H9 (cell line): ENCODE results near the gene PTPRQ. TPM values are rescaled to one million over a fixed set of nuclear protein-coding genes. Genes with fewer than 3 reads are reported as not detected.

Source experiments
- DNase-seq: peaks from one replicate; pipeline ENCODE4 v3.0.0-alpha.2; 2017
- H2AFZ ChIP-seq: one replicate; pipeline ENCODE4 v1.6.1; 2013; ENCODE audit warnings: mild to moderate bottlenecking, low read length, control low read depth, moderate library complexity
- H2AK5ac ChIP-seq: 2 replicates; pipeline ENCODE4 v1.6.1; 2013; ENCODE audit warnings: low read length, control low read depth, mixed read lengths; ENCODE audit not compliant: insufficient read length
- H2BK120ac ChIP-seq: one replicate; pipeline ENCODE4 v1.6.1; 2013; ENCODE audit warnings: low read depth, mild to moderate bottlenecking, low read length, control low read depth, inconsistent platforms; ENCODE audit not compliant: poor library complexity, severe bottlenecking
- H2BK12ac ChIP-seq: 2 replicates; pipeline ENCODE4 v1.6.1; 2013; ENCODE audit warnings: low read length, control low read depth, mixed read lengths, low read depth; ENCODE audit not compliant: insufficient read length
- H2BK15ac ChIP-seq: 2 replicates; pipeline ENCODE4 v1.6.1; 2013; ENCODE audit warnings: low read depth, low read length, control low read depth
- H2BK20ac ChIP-seq: one replicate; pipeline ENCODE4 v1.6.1; 2013; ENCODE audit warnings: low read depth, mild to moderate bottlenecking, low read length, control low read depth, inconsistent platforms; ENCODE audit not compliant: poor library complexity, severe bottlenecking
- H2BK5ac ChIP-seq: 2 replicates; pipeline ENCODE4 v1.6.1; 2013; ENCODE audit warnings: low read length, control low read depth, mixed read lengths; ENCODE audit not compliant: insufficient read length
- H3K14ac ChIP-seq: 2 replicates; pipeline ENCODE4 v1.6.1; 2013; ENCODE audit warnings: low read length, control low read depth; ENCODE audit not compliant: insufficient read depth
- H3K18ac ChIP-seq: 2 replicates; pipeline ENCODE4 v1.6.1; 2013; ENCODE audit warnings: low read depth, mild to moderate bottlenecking, mixed read lengths, low read length, control low read depth; ENCODE audit not compliant: insufficient read length
- H3K23ac ChIP-seq: 2 replicates; pipeline ENCODE4 v1.6.1; 2013; ENCODE audit warnings: low read length, control low read depth, mixed read lengths, low read depth; ENCODE audit not compliant: insufficient read length
- H3K23me2 ChIP-seq: 2 replicates; pipeline ENCODE4 v1.6.1; 2013; ENCODE audit warnings: low read depth, mild to moderate bottlenecking, mixed read lengths, low read length, control low read depth; ENCODE audit not compliant: insufficient read length, poor library complexity, severe bottlenecking
- H3K27ac ChIP-seq: 2 replicates; pipeline ENCODE4 v1.5.1; 2013; ENCODE audit warnings: low read length, control low read depth, mixed read lengths, low read depth; ENCODE audit not compliant: insufficient read length
- H3K27me3 ChIP-seq: 2 replicates; pipeline ENCODE4 v1.6.1; 2013; ENCODE audit warnings: low read length, control low read depth, inconsistent platforms; ENCODE audit not compliant: insufficient read depth
- H3K4ac ChIP-seq: 2 replicates; pipeline ENCODE4 v1.6.1; 2013; ENCODE audit warnings: low read depth, mild to moderate bottlenecking, control low read depth, inconsistent platforms, low read length, moderate library complexity
- H3K4me1 ChIP-seq: 2 replicates; pipeline ENCODE4 v1.6.1; 2013; ENCODE audit warnings: low read length, control low read depth, inconsistent platforms; ENCODE audit not compliant: insufficient read depth
- H3K4me2 ChIP-seq: 2 replicates; pipeline ENCODE4 v1.6.1; 2013; ENCODE audit warnings: low read length, control low read depth, mixed read lengths; ENCODE audit not compliant: insufficient read length, insufficient read depth
- H3K56ac ChIP-seq: 2 replicates; pipeline ENCODE4 v1.6.1; 2013; ENCODE audit warnings: low read depth, mild to moderate bottlenecking, mixed read lengths, low read length, control low read depth; ENCODE audit not compliant: insufficient read length
- H3K79me1 ChIP-seq: 2 replicates; pipeline ENCODE4 v1.6.1; 2013; ENCODE audit warnings: low read depth, mild to moderate bottlenecking, moderate library complexity, low read length, control low read depth, inconsistent platforms; ENCODE audit not compliant: insufficient read depth, poor library complexity, severe bottlenecking
- H3K79me2 ChIP-seq: 2 replicates; pipeline ENCODE4 v1.6.1; 2013; ENCODE audit warnings: low read length, control low read depth, inconsistent platforms; ENCODE audit not compliant: insufficient read depth
- H3K9ac ChIP-seq: 2 replicates; pipeline ENCODE4 v1.6.1; 2013; ENCODE audit warnings: low read length, control low read depth, mixed read lengths; ENCODE audit not compliant: insufficient read length; ENCODE audit errors: extremely low read depth
- H3K9me3 ChIP-seq: one replicate; pipeline ENCODE4 v1.6.1; 2013; ENCODE audit warnings: low read depth, low read length, inconsistent platforms; ENCODE audit not compliant: control insufficient read depth
- H3T11ph ChIP-seq: one replicate; pipeline ENCODE4 v1.6.1; 2013; ENCODE audit warnings: mild to moderate bottlenecking, low read length, control low read depth, inconsistent platforms
- H4K20me1 ChIP-seq: one replicate; pipeline ENCODE4 v1.6.1; 2013; ENCODE audit not compliant: control insufficient read depth, insufficient read length, insufficient read depth
- H4K5ac ChIP-seq: 2 replicates; pipeline ENCODE4 v1.6.1; 2013; ENCODE audit warnings: low read depth, mild to moderate bottlenecking, mixed read lengths, low read length, control low read depth; ENCODE audit not compliant: insufficient read length
- H4K8ac ChIP-seq: replicated peaks from 2 replicates; pipeline ENCODE4 v1.6.1; 2013; ENCODE audit warnings: low read length, control low read depth, mixed read lengths, low read depth; ENCODE audit not compliant: insufficient read length
- H4K91ac ChIP-seq: 2 replicates; pipeline ENCODE4 v1.6.1; 2013; ENCODE audit warnings: low read depth, mild to moderate bottlenecking, moderate library complexity, mixed read lengths, low read length, control low read depth; ENCODE audit not compliant: insufficient read length
- H3K27ac Mint-ChIP-seq, 3 experiments: 2 replicates in 2 of 3; 3 replicates in 1 of 3; pipeline ENCODE4 v1.8.0; 2020 to 2021; ENCODE audit warnings: mixed read lengths in 3 of 3, mild to moderate bottlenecking in 1 of 3, moderate library complexity in 1 of 3
- H3K27me3 Mint-ChIP-seq: 2 replicates; pipeline ENCODE4 v1.8.0; 2021; ENCODE audit warnings: low read depth, mild to moderate bottlenecking, moderate library complexity, mixed read lengths
- H3K36me3 Mint-ChIP-seq, 3 experiments: 2 replicates in 2 of 3; 3 replicates in 1 of 3; pipeline ENCODE4 v1.8.0; 2020 to 2021; ENCODE audit warnings: low read depth in 3 of 3, mixed read lengths in 3 of 3; ENCODE audit not compliant: insufficient read depth in 1 of 3
- H3K4me1 Mint-ChIP-seq, 2 experiments: 2 replicates each; pipeline ENCODE4 v1.8.0; 2020; ENCODE audit warnings: mixed read lengths in 2 of 2
- H3K4me3 Mint-ChIP-seq, 2 experiments: 2 replicates in 1 of 2; 3 replicates in 1 of 2; pipeline ENCODE4 v1.8.0; 2020 to 2021; ENCODE audit warnings: mild to moderate bottlenecking in 2 of 2, mixed read lengths in 2 of 2, moderate library complexity in 1 of 2
- H3K9me3 Mint-ChIP-seq, 2 experiments: 2 replicates in 1 of 2; 3 replicates in 1 of 2; pipeline ENCODE4 v1.8.0; 2020; ENCODE audit warnings: mild to moderate bottlenecking in 2 of 2, mixed read lengths in 2 of 2, moderate library complexity in 1 of 2
- WGBS: extraction: QIAGEN DNeasy Blood & Tissue Kit; methylation state at CpG from one replicate; pipeline ENCODE4 v1.1.7; 2013; ENCODE audit warnings: missing lambda C conversion rate, low lambda C conversion rate, mixed read lengths; ENCODE audit not compliant: insufficient read length; ENCODE audit errors: extremely low coverage; 5-methylcytosine and 5-hydroxymethylcytosine counted together
- total RNA-seq: library from RNA; stranded (reverse); gene quantifications from 2 replicates; pipeline ENCODE4 v1.2.1, GENCODE V29; 2021
- TF ChIP-seq, protein P1 (sequence below): fragments of 200-600 bp; sonication (generic); conservative IDR thresholded peaks from 3 replicates; pipeline ENCODE4 v1.8.0; 2021; ENCODE audit warnings: antibody characterized with exemption, mild to moderate bottlenecking

The PTPRQ gene
- total RNA-seq, 1 experiment from 2014 or later = not detected

DNA sequence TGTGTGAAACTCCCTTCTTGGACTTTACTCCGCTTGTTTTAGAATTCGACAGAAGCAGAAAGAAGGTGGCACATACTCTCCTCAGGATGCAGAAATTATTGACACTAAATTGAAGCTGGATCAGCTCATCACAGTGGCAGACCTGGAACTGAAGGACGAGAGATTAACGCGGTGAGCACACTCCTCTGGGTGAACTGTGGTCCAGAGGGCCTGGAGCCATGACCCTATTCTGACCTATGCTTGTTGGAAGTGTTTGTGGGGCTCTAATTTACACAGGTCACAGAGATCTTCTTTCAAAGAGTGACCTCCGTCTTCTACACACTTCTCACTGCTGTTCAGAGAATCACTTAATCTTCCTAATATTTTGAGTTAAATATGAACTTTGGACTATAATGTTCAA lies 190.9 kb downstream of the PTPRQ start:
- H3K36me3 Mint-ChIP-seq = no peaks in the 10 kb centered on the region; a peak in 1 of 7 replicates

More for the DNA sequence above, 190.9 kb downstream of the PTPRQ start:
- Histone ChIP-seq H3K23me2 (no peaks in the 10 kb centered on the region), H4K5ac (no peak overlapping the region), H2BK120ac (no peak overlapping the region), H2AFZ (no peak overlapping the region), H3K79me1 (no peaks in the 10 kb centered on the region), H3K18ac (no peak overlapping the region), H4K91ac (no peak overlapping the region), H3K4ac (no peak overlapping the region), H3T11ph (no peak overlapping the region), H3K4me2 (no peak overlapping the region), H2AK5ac (no peak overlapping the region), H3K9ac (no peak overlapping the region), H3K23ac (no peak overlapping the region), H3K14ac (no peak overlapping the region), H3K56ac (no peak overlapping the region), H2BK12ac (no peak overlapping the region), H3K9me3 (no peaks in the 10 kb centered on the region), H2BK15ac (no peak overlapping the region), H3K4me1 (peaks cover 2% of the 10 kb centered on the region; the same call in 1 of the 2 replicates), H3K79me2 (no peaks in the 10 kb centered on the region), H3K27me3 (no peaks in the 10 kb centered on the region), H2BK20ac (no peak overlapping the region), H4K8ac (no peak overlapping the region), H3K27ac (no peak overlapping the region), H2BK5ac (no peak overlapping the region), H4K20me1 (no peaks in the 10 kb centered on the region)
- H3K4me1 Mint-ChIP-seq = peaks cover 9 to 13% of the 10 kb centered on the region in 2 experiments
- DNase-seq = no peak
- no CpG with 5 or more reads among the region's 6 CpGs for WGBS
- no peaks in the 10 kb centered on the region for H3K27me3 Mint-ChIP-seq
- no peak overlapping the region for H3K27ac Mint-ChIP-seq
- TF ChIP-seq, protein P1, sequence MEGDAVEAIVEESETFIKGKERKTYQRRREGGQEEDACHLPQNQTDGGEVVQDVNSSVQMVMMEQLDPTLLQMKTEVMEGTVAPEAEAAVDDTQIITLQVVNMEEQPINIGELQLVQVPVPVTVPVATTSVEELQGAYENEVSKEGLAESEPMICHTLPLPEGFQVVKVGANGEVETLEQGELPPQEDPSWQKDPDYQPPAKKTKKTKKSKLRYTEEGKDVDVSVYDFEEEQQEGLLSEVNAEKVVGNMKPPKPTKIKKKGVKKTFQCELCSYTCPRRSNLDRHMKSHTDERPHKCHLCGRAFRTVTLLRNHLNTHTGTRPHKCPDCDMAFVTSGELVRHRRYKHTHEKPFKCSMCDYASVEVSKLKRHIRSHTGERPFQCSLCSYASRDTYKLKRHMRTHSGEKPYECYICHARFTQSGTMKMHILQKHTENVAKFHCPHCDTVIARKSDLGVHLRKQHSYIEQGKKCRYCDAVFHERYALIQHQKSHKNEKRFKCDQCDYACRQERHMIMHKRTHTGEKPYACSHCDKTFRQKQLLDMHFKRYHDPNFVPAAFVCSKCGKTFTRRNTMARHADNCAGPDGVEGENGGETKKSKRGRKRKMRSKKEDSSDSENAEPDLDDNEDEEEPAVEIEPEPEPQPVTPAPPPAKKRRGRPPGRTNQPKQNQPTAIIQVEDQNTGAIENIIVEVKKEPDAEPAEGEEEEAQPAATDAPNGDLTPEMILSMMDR = no peak
- no peak overlapping the region for H3K4me3 Mint-ChIP-seq
- H3K9me3 Mint-ChIP-seq = no peaks in the 10 kb centered on the region
